Thyroid gland (tissue), 4 donors: ENCODE results near the gene RIF1. TPM values are rescaled to one million over a fixed set of nuclear protein-coding genes. Genes with fewer than 3 reads are reported as not detected.

Experiments
- DNase-seq, 2 donors: peaks; one replicate each; pipeline ENCODE4 v3.0.0-alpha.2; 2019
- H3K27ac ChIP-seq, 3 donors: fragments of 200-600 bp; sonication (generic); 1 replicate in 2 of 3; 2 replicates in 1 of 3; pipeline ENCODE4 v1.5.1; 2016 to 2019; ENCODE audit warnings: mild to moderate bottlenecking in 1 of 3, moderate library complexity in 1 of 3
- H3K27me3 ChIP-seq: fragments of 200-600 bp; sonication (generic); one replicate; pipeline ENCODE4 v1.5.1; 2019
- H3K36me3 ChIP-seq, 2 donors: fragments of 200-600 bp; sonication (generic); one replicate each; pipeline ENCODE4 v1.5.1; 2016 to 2019
- H3K4me1 ChIP-seq, 2 donors: fragments of 200-600 bp; sonication (generic); one replicate each; pipeline ENCODE4 v1.5.1; 2017 to 2019
- H3K4me3 ChIP-seq, 3 donors: fragments of 200-600 bp; sonication (generic); replicated peaks in 1 of 3; 1 replicate in 2 of 3; 2 replicates in 1 of 3; pipeline ENCODE4 v1.5.1; 2016; ENCODE audit warnings: mild to moderate bottlenecking in 1 of 3
- H3K9me3 ChIP-seq: fragments of 200-600 bp; sonication (generic); one replicate; pipeline ENCODE4 v1.5.1; 2017
- CTCF ChIP-seq, 6 experiments: fragments of 200-600 bp in 3 of 6; fragments of 450-650 bp in 3 of 6; sonication (generic) in 3 of 6; IDR thresholded peaks; one replicate each; pipeline ENCODE4 v1.5.1; 2016 to 2019; ENCODE audit warnings: antibody characterized with exemption in 6 of 6, mild to moderate bottlenecking in 2 of 6, inconsistent platforms in 1 of 6, moderate library complexity in 1 of 6
- POLR2A ChIP-seq, 2 donors: fragments of 450-650 bp; IDR thresholded peaks; one replicate each; pipeline ENCODE4 v1.6.1; 2017; ENCODE audit warnings: antibody characterized with exemption in 2 of 2, mild to moderate bottlenecking in 2 of 2, moderate library complexity in 1 of 2
- WGBS, 2 donors: methylation state at CpG; one replicate each; pipeline ENCODE4 v1.1.5; 2017; 5-methylcytosine and 5-hydroxymethylcytosine counted together
- intact Hi-C: fragments of 100-400 bp; cut with DNase I; formaldehyde crosslinking; loops from one replicate; pipeline ENCODE4 v1.15.1; 2023
- total RNA-seq, 4 donors: library from RNA; depleted of rRNA; stranded (reverse); fragments of >200 nt; gene quantifications; one replicate each; pipeline ENCODE4 v1.2.3, GENCODE V29; 2016

The RIF1 gene
- total RNA-seq, 4 donors from 2014 or later, result 37.1 to 54.8 (median 45.3) TPM

GRCh38 chr2:151476287-151476686 lies 66.6 kb downstream of the RIF1 start:
- no peaks in the 10 kb centered on the region for H3K9me3 ChIP-seq
- no peak for DNase-seq
- TF ChIP-seq CTCF (IDR thresholded peaks at IDR 0.05), result no peak
- no peak overlapping the region for H3K4me3 ChIP-seq
- H3K27ac ChIP-seq, result no peak overlapping the region
- intact Hi-C loops, result no loop called here
- H3K4me1 ChIP-seq, result no peaks in the 10 kb centered on the region
- 94 to 98% methylated on average over 1 of the region's 1 CpG for WGBS, 2 donors
- no peaks in the 10 kb centered on the region for H3K27me3 ChIP-seq
- H3K36me3 ChIP-seq, result peaks cover 0 to 4% of the 10 kb centered on the region in 2 donors

- TF ChIP-seq POLR2A (IDR thresholded peaks at IDR 0.05) (no peak), CTCF (IDR thresholded peaks at IDR 0.05) (no peak)
- Histone ChIP-seq H3K4me3 (no peak overlapping the region), H3K27me3 (no peaks in the 10 kb centered on the region), H3K4me1 (no peaks in the 10 kb centered on the region), H3K9me3 (no peaks in the 10 kb centered on the region), H3K27ac (no peak overlapping the region), H3K36me3 (no peaks in the 10 kb centered on the region)
- intact Hi-C loops, result no loop called here
- peak in 1 of 2 donors; percentile 4 for DNase-seq
- WGBS, 2 donors, result 88 to 89% methylated on average over 4 of the region's 4 CpGs
Observed at GRCh38 chr2:151478011-151478410, 68.3 kb downstream of the RIF1 start.

- Histone ChIP-seq H3K4me3 (no peak overlapping the region), H3K36me3 (no peaks in the 10 kb centered on the region), H3K9me3 (no peaks in the 10 kb centered on the region), H3K27me3 (no peaks in the 10 kb centered on the region), H3K27ac (no peak overlapping the region), H3K4me1 (no peaks in the 10 kb centered on the region)
- DNase-seq, result no peak
- intact Hi-C loops, result no loop called here
- WGBS, 2 donors, result 97 to 99% methylated on average over 5 of the region's 5 CpGs
- TF ChIP-seq CTCF (IDR thresholded peaks at IDR 0.05), result no peak
- TF ChIP-seq POLR2A (IDR thresholded peaks at IDR 0.05), result no peak
Observed at GRCh38 chr2:151481744-151482143, 72.0 kb downstream of the RIF1 start.

- H3K4me1 ChIP-seq, result no peaks in the 10 kb centered on the region
- TF ChIP-seq POLR2A (IDR thresholded peaks at IDR 0.05) (no peak), CTCF (IDR thresholded peaks at IDR 0.05) (no peak)
- intact Hi-C loops, result no loop called here
Observed at GRCh38 chr2:151482171-151482725, 72.5 kb downstream of the RIF1 start.

GRCh38 chr2:151483546-151483945 lies 73.8 kb downstream of the RIF1 start:
- H3K27me3 ChIP-seq, result no peaks in the 10 kb centered on the region
- no peak overlapping the region for H3K4me3 ChIP-seq
- 89 to 97% methylated on average over 6 of the region's 6 CpGs for WGBS, 2 donors
- H3K4me1 ChIP-seq, result no peaks in the 10 kb centered on the region
- TF ChIP-seq CTCF (IDR thresholded peaks at IDR 0.05), result no peak
- TF ChIP-seq POLR2A (IDR thresholded peaks at IDR 0.05), result no peak
- no peaks in the 10 kb centered on the region for H3K9me3 ChIP-seq
- no peaks in the 10 kb centered on the region for H3K36me3 ChIP-seq
- H3K27ac ChIP-seq, result no peak overlapping the region
- intact Hi-C loops, result no loop called here
- peak; percentile 11 to 24 for DNase-seq

More at GRCh38 chr2:151482171-151482725, 72.5 kb downstream of the RIF1 start:
- Histone ChIP-seq H3K9me3 (no peaks in the 10 kb centered on the region), H3K27me3 (no peaks in the 10 kb centered on the region), H3K27ac (no peak overlapping the region), H3K4me3 (no peak overlapping the region), H3K36me3 (no peaks in the 10 kb centered on the region)
- WGBS, 2 donors, result 81 to 98% methylated on average over 4 of the region's 4 CpGs
- no peak for DNase-seq
